Measurements from ENCODE around the gene GRID1.

Gene GRID1

DNA sequence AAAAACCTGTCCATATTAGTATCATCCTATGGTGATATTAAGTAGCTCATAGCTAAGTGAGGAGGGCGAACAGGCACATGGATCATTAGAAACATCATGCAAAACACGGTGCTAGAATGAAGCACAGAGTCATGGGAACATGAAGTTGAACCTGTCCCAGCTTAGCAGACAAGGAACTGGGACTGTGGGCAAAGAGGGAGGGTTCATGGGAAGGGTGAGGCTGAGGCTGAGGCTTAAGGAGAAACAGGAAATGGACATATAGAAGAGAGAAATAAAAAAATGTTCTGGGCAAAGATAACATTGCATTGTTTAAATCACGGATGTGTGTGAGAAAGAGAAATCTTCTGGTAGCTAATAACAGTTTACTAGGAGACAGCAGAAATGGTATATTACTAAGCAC lies 708.1 kb downstream of the GRID1 start:
- no peak for TF ChIP-seq CTCF (IDR thresholded peaks at IDR 0.05; ENCODE audit: control insufficient read depth, extremely low read depth, insufficient read depth)

GRCh38 chr10:85657476-85658113 lies 709.0 kb downstream of the GRID1 start:
- no peak overlapping the region for H3K4me3 ChIP-seq (ENCODE audit: low read depth, low read length)

More for the DNA sequence above, 708.1 kb downstream of the GRID1 start:
- no peak overlapping the region for H3K4me3 ChIP-seq (ENCODE audit: low read depth, low read length)
- DNase-seq (ENCODE audit: low read depth), result no peak

GRCh38 chr10:85655411-85655810 lies 711.2 kb downstream of the GRID1 start:
- no peak for DNase-seq (ENCODE audit: low read depth)

More at GRCh38 chr10:85657476-85658113, 709.0 kb downstream of the GRID1 start:
- no peak for TF ChIP-seq CTCF (IDR thresholded peaks at IDR 0.05; ENCODE audit: control insufficient read depth, extremely low read depth, insufficient read depth)
- no peak for DNase-seq (ENCODE audit: low read depth)

GRCh38 chr10:85651497-85651882 lies 715.1 kb downstream of the GRID1 start:
- TF ChIP-seq CTCF (IDR thresholded peaks at IDR 0.05; ENCODE audit: control insufficient read depth, extremely low read depth, insufficient read depth), result no peak
- DNase-seq (ENCODE audit: low read depth), result no peak
- H3K4me3 ChIP-seq (ENCODE audit: low read depth, low read length), result no peak overlapping the region

More at GRCh38 chr10:85655411-85655810, 711.2 kb downstream of the GRID1 start:
- no peak for TF ChIP-seq CTCF (IDR thresholded peaks at IDR 0.05; ENCODE audit: control insufficient read depth, extremely low read depth, insufficient read depth)
- H3K4me3 ChIP-seq (ENCODE audit: low read depth, low read length), result no peak overlapping the region

- no peak for TF ChIP-seq CTCF (IDR thresholded peaks at IDR 0.05; ENCODE audit: control insufficient read depth, extremely low read depth, insufficient read depth)
- H3K4me3 ChIP-seq (ENCODE audit: low read depth, low read length), result no peak overlapping the region
- DNase-seq (ENCODE audit: low read depth), result no peak
Observed at GRCh38 chr10:85650791-85651496, 715.7 kb downstream of the GRID1 start.

GRCh38 chr10:85649461-85649860 lies 717.1 kb downstream of the GRID1 start:
- TF ChIP-seq CTCF (IDR thresholded peaks at IDR 0.05; ENCODE audit: control insufficient read depth, extremely low read depth, insufficient read depth), result no peak
- no peak overlapping the region for H3K4me3 ChIP-seq (ENCODE audit: low read depth, low read length)
- DNase-seq (ENCODE audit: low read depth), result no peak
